NCI-H2196 treated with DMSO at 0.1 percent for 48 hours (cell line): ENCODE measurements around the gene MORN5.
"Not testable (repeated sequence)": the region's sequence is repeated elsewhere in the genome, so short reads cannot be mapped to it uniquely, and the experiment has no call there.

Experiments
- DNase-seq: peaks from one replicate; lab custom pipeline; 2025; ENCODE audit not compliant: unreplicated experiment; lab: John Stamatoyannopoulos, UW

Gene MORN5

GRCh38 chr9:122159026-122159924 lies at the start of gene MORN5, which contains the start of gene NDUFA8:
TSS of gene MORN5 (plus strand) at chr9:122159908. CDS start at chr9:122159973, 65 bp downstream.
TSS of gene NDUFA8 (minus strand) at chr9:122159779. CDS start at chr9:122159677, 102 bp downstream.
- DNase-seq, result peak; percentile 93

- no peak for DNase-seq
These were observed 49.4 kb upstream of the MORN5 start for GRCh38 chr9:122110100-122110833.

- no peak for DNase-seq
These were observed 48.2 kb upstream of the MORN5 start for GRCh38 chr9:122111413-122112085.

- DNase-seq, result no peak
These were observed 47.5 kb upstream of the MORN5 start for GRCh38 chr9:122112238-122112637.

- no peak for DNase-seq
These were observed 46.1 kb upstream of the MORN5 start for GRCh38 chr9:122113574-122113973.

GRCh38 chr9:122115176-122116035 lies 44.3 kb upstream of the MORN5 start:
- no peak for DNase-seq

- no peak for DNase-seq
These were observed 43.7 kb upstream of the MORN5 start for GRCh38 chr9:122116040-122116439.

- DNase-seq, result no peak
These were observed 43.1 kb upstream of the MORN5 start for GRCh38 chr9:122116448-122117173.

- not testable (repeated sequence) for DNase-seq
These were observed 42.5 kb upstream of the MORN5 start for GRCh38 chr9:122117241-122117640.

GRCh38 chr9:122118343-122119165 lies 41.2 kb upstream of the MORN5 start:
- DNase-seq, result no peak

GRCh38 chr9:122119166-122119521 lies 40.6 kb upstream of the MORN5 start:
- no peak for DNase-seq

- no peak for DNase-seq
These were observed 40.0 kb upstream of the MORN5 start for GRCh38 chr9:122119721-122120120.

- DNase-seq, result no peak
These were observed 39.2 kb upstream of the MORN5 start for GRCh38 chr9:122120316-122121071.

- no peak for DNase-seq
These were observed 38.3 kb upstream of the MORN5 start for GRCh38 chr9:122121391-122121790.

GRCh38 chr9:122121931-122122330 lies 37.8 kb upstream of the MORN5 start:
- no peak for DNase-seq

- DNase-seq, result no peak
These were observed 37.2 kb upstream of the MORN5 start for GRCh38 chr9:122122468-122122867.

- DNase-seq, result peak; percentile 29
These were observed 36.6 kb upstream of the MORN5 start for GRCh38 chr9:122122903-122123632.

- no peak for DNase-seq
These were observed 35.7 kb upstream of the MORN5 start for GRCh38 chr9:122124048-122124447.
